ENCODE measurements around the gene KCNA1.

Gene KCNA1

DNA sequence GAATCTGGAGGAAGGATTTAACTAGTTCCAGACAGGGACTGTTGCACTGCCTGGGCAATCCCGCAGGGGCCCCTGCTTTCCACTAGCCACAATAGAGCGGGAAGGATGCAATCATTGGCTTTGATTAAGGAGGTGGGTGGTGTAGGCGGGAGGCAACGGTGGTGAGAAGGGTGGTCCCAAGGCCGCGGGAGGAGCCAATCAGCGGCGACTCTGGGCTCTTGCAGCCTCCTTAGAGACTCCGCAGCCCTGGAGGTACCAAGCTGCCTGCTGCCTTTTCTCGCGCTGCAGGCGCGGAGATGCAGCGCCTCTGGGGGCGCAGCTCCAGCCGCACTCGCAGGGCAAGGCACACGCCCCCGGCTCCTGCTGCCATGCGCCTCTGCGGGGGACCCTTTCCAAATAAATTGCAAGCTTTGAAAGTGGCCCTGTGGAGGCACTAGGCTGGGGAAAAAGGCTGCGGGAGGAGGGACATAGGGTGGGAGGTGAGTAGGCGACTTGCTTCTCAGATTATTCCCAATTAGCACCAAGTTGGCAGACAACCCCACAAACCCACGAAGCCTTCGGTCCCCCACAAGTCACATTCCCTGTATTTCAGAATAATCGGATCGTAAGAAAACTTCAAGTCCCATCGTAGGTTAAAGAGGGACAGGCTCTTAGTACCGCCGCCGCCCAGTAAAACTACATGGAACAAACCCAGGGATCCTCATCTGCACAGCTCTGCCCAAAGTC is 858 bp upstream of the KCNA1 start:
- Histone ChIP-seq H3K9me3 (ENCODE audit: low read length) (no peaks in the 10 kb centered on the region), H4K20me1 (ENCODE audit: insufficient read depth, low read length) (no peaks in the 10 kb centered on the region), H3K36me3 (ENCODE audit: insufficient read depth, low read length) (no peaks in the 10 kb centered on the region), H3K9ac (ENCODE audit: low read length) (no peak overlapping the region), H3K79me2 (ENCODE audit: insufficient read depth, low read length) (no peaks in the 10 kb centered on the region), H3K4me1 (ENCODE audit: insufficient read depth, low read length, severe bottlenecking) (no peaks in the 10 kb centered on the region), H3K9me2 (ENCODE audit: low read depth, low read length) (no peaks in the 10 kb centered on the region), H3F3A (ENCODE audit: insufficient read depth, low read length) (no peaks in the 10 kb centered on the region), H3K4me2 (ENCODE audit: low read length) (no peak overlapping the region), H3K27me3 (ENCODE audit: insufficient read depth, low read length) (no peaks in the 10 kb centered on the region), H3K27ac (ENCODE audit: low read depth, low read length, poor library complexity, severe bottlenecking) (no peak overlapping the region), H3K4me3 (ENCODE audit: low read depth, low read length, poor library complexity, severe bottlenecking) (no peak overlapping the region), H2AFZ (ENCODE audit: low read length) (no peak overlapping the region)
- TF ChIP-seq EZH2 (IDR thresholded peaks at IDR 0.05; ENCODE audit: borderline replicate concordance, low read length) = no peak
- TF ChIP-seq, protein P1, sequence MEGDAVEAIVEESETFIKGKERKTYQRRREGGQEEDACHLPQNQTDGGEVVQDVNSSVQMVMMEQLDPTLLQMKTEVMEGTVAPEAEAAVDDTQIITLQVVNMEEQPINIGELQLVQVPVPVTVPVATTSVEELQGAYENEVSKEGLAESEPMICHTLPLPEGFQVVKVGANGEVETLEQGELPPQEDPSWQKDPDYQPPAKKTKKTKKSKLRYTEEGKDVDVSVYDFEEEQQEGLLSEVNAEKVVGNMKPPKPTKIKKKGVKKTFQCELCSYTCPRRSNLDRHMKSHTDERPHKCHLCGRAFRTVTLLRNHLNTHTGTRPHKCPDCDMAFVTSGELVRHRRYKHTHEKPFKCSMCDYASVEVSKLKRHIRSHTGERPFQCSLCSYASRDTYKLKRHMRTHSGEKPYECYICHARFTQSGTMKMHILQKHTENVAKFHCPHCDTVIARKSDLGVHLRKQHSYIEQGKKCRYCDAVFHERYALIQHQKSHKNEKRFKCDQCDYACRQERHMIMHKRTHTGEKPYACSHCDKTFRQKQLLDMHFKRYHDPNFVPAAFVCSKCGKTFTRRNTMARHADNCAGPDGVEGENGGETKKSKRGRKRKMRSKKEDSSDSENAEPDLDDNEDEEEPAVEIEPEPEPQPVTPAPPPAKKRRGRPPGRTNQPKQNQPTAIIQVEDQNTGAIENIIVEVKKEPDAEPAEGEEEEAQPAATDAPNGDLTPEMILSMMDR (IDR thresholded peaks at IDR 0.05; ENCODE audit: low read length) = no peak

DNA sequence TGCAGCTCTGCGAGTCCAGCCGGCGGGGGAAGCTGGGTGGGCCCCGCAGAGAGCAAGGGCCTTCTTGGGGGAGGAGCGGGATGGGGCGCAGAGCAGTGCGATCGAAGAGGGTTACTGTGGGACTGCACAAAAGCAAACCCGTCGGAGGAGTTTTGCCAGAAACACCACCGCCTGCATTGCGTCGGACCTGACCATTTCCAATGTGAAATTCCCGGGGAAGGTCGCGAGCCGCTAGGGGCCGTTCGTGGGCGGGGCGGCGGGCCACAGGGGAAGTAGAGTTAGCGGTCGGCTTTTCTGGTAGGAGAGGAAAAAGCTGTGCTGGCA is 333 bp upstream of the KCNA1 start:
- Histone ChIP-seq H2AFZ (ENCODE audit: low read length) (no peak overlapping the region), H3K9me3 (ENCODE audit: low read length) (no peaks in the 10 kb centered on the region), H3K9me2 (ENCODE audit: low read depth, low read length) (no peaks in the 10 kb centered on the region), H3K36me3 (ENCODE audit: insufficient read depth, low read length) (no peaks in the 10 kb centered on the region), H3K9ac (ENCODE audit: low read length) (no peak overlapping the region), H4K20me1 (ENCODE audit: insufficient read depth, low read length) (no peaks in the 10 kb centered on the region), H3K4me2 (ENCODE audit: low read length) (no peak overlapping the region), H3K4me1 (ENCODE audit: insufficient read depth, low read length, severe bottlenecking) (no peaks in the 10 kb centered on the region), H3K27ac (ENCODE audit: low read depth, low read length, poor library complexity, severe bottlenecking) (no peak overlapping the region), H3K27me3 (ENCODE audit: insufficient read depth, low read length) (no peaks in the 10 kb centered on the region), H3K79me2 (ENCODE audit: insufficient read depth, low read length) (no peaks in the 10 kb centered on the region), H3K4me3 (ENCODE audit: low read depth, low read length, poor library complexity, severe bottlenecking) (no peak overlapping the region), H3F3A (ENCODE audit: insufficient read depth, low read length) (no peaks in the 10 kb centered on the region)
- TF ChIP-seq, protein P1 (IDR thresholded peaks at IDR 0.05; ENCODE audit: low read length) = no peak
- TF ChIP-seq EZH2 (IDR thresholded peaks at IDR 0.05; ENCODE audit: borderline replicate concordance, low read length) = no peak

DNA sequence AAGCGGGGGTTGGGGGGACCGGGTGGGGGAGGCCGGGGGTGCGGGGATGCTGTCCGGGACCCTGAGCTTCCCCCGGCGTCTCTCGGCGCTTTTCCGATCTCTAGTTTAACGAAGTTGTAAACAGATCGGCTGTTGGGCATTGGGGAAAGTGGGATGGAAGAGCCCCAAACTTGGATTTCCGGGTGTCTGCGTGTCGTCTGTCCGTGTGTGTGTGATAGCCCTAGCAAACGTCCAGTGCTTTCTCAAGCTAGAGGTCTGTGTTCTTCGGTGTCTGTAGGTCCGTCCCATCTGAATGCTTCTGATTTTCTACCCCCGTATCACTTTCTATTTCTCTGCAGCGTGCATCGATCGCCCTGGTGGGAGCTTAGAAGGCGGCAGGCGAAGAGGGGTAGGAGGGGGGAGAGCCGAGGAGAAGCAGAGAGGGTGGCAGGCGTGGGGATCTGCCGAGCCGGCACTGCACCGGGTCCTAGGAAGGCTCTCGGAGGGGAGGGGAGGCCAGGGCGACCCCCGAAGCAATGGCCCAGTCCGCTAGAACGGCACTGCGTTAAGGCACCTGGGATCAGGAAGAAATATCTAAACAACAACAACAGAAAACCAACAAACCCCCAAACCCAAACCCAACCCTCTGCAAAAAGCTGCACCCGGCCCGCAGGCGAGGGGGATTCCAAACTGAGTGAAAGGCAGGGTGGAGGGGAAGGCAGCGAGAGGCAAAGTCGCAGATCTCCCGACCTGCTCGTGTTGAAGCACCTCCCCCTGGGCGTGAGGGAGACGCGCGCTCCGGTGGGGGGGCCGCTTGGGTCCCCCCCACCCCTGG is 1.0 kb downstream of the KCNA1 start:
- Histone ChIP-seq H3K9ac (ENCODE audit: low read length) (no peak overlapping the region), H3K27ac (ENCODE audit: low read depth, low read length, poor library complexity, severe bottlenecking) (no peak overlapping the region), H2AFZ (ENCODE audit: low read length) (no peak overlapping the region), H3K4me1 (ENCODE audit: insufficient read depth, low read length, severe bottlenecking) (no peaks in the 10 kb centered on the region), H3K36me3 (ENCODE audit: insufficient read depth, low read length) (no peaks in the 10 kb centered on the region), H3K27me3 (ENCODE audit: insufficient read depth, low read length) (no peaks in the 10 kb centered on the region), H3K4me3 (ENCODE audit: low read depth, low read length, poor library complexity, severe bottlenecking) (no peak overlapping the region), H3K9me3 (ENCODE audit: low read length) (no peaks in the 10 kb centered on the region), H3K9me2 (ENCODE audit: low read depth, low read length) (no peaks in the 10 kb centered on the region), H3K79me2 (ENCODE audit: insufficient read depth, low read length) (no peaks in the 10 kb centered on the region), H4K20me1 (ENCODE audit: insufficient read depth, low read length) (no peaks in the 10 kb centered on the region), H3F3A (ENCODE audit: insufficient read depth, low read length) (no peaks in the 10 kb centered on the region), H3K4me2 (ENCODE audit: low read length) (no peak overlapping the region)
- TF ChIP-seq, protein P1 (IDR thresholded peaks at IDR 0.05; ENCODE audit: low read length) = no peak

Measured in OCI-LY1 (cell line).